Measurements from ENCODE around the gene PLGRKT.

DNA sequence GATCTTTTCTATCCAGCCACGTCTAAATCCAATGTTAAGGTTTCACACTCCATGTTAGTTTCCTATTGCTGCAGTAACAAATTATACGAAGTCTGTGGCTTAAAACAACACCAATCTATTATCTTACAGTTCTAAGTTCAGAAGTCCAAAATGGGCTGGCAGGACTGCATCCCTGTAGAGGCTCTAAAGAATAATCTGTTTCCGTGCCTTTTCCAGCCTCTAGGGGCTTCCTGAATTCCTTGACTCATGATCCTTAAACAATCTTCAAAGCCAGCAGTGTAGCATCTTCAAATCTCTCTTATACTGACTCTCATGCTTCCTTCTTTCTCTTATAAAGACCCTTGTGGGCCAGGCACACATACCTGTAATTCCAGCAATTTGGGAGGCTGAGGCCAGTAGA, 6.8 kb downstream of the PLGRKT start:
- TF ChIP-seq, protein P1, sequence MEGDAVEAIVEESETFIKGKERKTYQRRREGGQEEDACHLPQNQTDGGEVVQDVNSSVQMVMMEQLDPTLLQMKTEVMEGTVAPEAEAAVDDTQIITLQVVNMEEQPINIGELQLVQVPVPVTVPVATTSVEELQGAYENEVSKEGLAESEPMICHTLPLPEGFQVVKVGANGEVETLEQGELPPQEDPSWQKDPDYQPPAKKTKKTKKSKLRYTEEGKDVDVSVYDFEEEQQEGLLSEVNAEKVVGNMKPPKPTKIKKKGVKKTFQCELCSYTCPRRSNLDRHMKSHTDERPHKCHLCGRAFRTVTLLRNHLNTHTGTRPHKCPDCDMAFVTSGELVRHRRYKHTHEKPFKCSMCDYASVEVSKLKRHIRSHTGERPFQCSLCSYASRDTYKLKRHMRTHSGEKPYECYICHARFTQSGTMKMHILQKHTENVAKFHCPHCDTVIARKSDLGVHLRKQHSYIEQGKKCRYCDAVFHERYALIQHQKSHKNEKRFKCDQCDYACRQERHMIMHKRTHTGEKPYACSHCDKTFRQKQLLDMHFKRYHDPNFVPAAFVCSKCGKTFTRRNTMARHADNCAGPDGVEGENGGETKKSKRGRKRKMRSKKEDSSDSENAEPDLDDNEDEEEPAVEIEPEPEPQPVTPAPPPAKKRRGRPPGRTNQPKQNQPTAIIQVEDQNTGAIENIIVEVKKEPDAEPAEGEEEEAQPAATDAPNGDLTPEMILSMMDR (IDR thresholded peaks at IDR 0.05; ENCODE audit: insufficient read depth, low read length, poor library complexity, severe bottlenecking) = no peak
- TF ChIP-seq EZH2phosphoT487 (conservative IDR thresholded peaks at IDR 0.05; ENCODE audit: low read length) = no peak
